Neural crest cell (in vitro differentiated cells): ENCODE data around the gene CTSH. TPM values are rescaled to one million over a fixed set of nuclear protein-coding genes. Genes with fewer than 3 reads are reported as not detected.

Source experiments
- DNase-seq: peaks from one replicate; pipeline ENCODE4 v3.0.0; 2021; ENCODE audit warnings: low read depth, mixed read lengths, low spot score
- H3K27ac Mint-ChIP-seq: one replicate; pipeline ENCODE4 v1.8.0; 2021; ENCODE audit warnings: mild to moderate bottlenecking, mixed read lengths; ENCODE audit not compliant: unreplicated experiment
- H3K27me3 Mint-ChIP-seq: 2 replicates; pipeline ENCODE4 v1.8.0; 2021; ENCODE audit warnings: low read depth, mild to moderate bottlenecking, mixed read lengths
- H3K36me3 Mint-ChIP-seq: 2 replicates; pipeline ENCODE4 v1.8.0; 2021; ENCODE audit warnings: low read depth, mild to moderate bottlenecking, mixed read lengths
- H3K4me1 Mint-ChIP-seq: 2 replicates; pipeline ENCODE4 v1.8.0; 2021; ENCODE audit warnings: mixed read lengths
- H3K4me3 Mint-ChIP-seq: one replicate; pipeline ENCODE4 v1.8.0; 2021; ENCODE audit warnings: mild to moderate bottlenecking, mixed read lengths
- H3K9me3 Mint-ChIP-seq: 2 replicates; pipeline ENCODE4 v1.8.0; 2021; ENCODE audit warnings: mixed read lengths
- CTCF ChIP-seq: fragments of 200-600 bp; sonication (generic); conservative IDR thresholded peaks from 2 replicates; pipeline ENCODE4 v1.5.0; 2021; ENCODE audit warnings: antibody characterized with exemption, mild to moderate bottlenecking
- total RNA-seq: library from RNA; stranded (reverse); gene quantifications from 2 replicates; pipeline ENCODE4 v1.2.1, GENCODE V29; 2021

The CTSH gene
- total RNA-seq, 1 donor from 2014 or later = 7.3 TPM

- no peaks in the 10 kb centered on the region for H3K4me1 Mint-ChIP-seq
These were observed 15.5 kb upstream of the CTSH start for GRCh38 chr15:78960308-78960707.

GRCh38 chr15:78959360-78959759 lies 14.5 kb upstream of the CTSH start:
- Mint-ChIP-seq H3K9me3 (no peaks in the 10 kb centered on the region), H3K36me3 (no peaks in the 10 kb centered on the region), H3K4me3 (no peak overlapping the region), H3K27me3 (no peaks in the 10 kb centered on the region), H3K27ac (no peak overlapping the region), H3K4me1 (no peaks in the 10 kb centered on the region)
- no peak for TF ChIP-seq CTCF
- no peak for DNase-seq

More at GRCh38 chr15:78960308-78960707, 15.5 kb upstream of the CTSH start:
- Mint-ChIP-seq H3K27me3 (no peaks in the 10 kb centered on the region), H3K27ac (no peak overlapping the region), H3K36me3 (no peaks in the 10 kb centered on the region), H3K9me3 (no peaks in the 10 kb centered on the region), H3K4me3 (no peak overlapping the region)
- no peak for TF ChIP-seq CTCF
- DNase-seq = no peak

- Mint-ChIP-seq H3K27me3 (peaks cover 1% of the 10 kb centered on the region), H3K27ac (no peak overlapping the region), H3K36me3 (no peaks in the 10 kb centered on the region), H3K4me1 (no peaks in the 10 kb centered on the region), H3K4me3 (no peak overlapping the region), H3K9me3 (no peaks in the 10 kb centered on the region)
- DNase-seq = no peak
- TF ChIP-seq CTCF = no peak
These were observed 12.7 kb upstream of the CTSH start for GRCh38 chr15:78957416-78958093.

- H3K9me3 Mint-ChIP-seq = no peaks in the 10 kb centered on the region
- no peak for TF ChIP-seq CTCF
- H3K4me3 Mint-ChIP-seq = no peak overlapping the region
- no peak for DNase-seq
- H3K36me3 Mint-ChIP-seq = no peaks in the 10 kb centered on the region
- H3K27me3 Mint-ChIP-seq = peaks cover 2% of the 10 kb centered on the region
- H3K27ac Mint-ChIP-seq = no peak overlapping the region
- H3K4me1 Mint-ChIP-seq = no peaks in the 10 kb centered on the region
These were observed 12.1 kb upstream of the CTSH start for GRCh38 chr15:78956937-78957336.

GRCh38 chr15:78955355-78955754 lies 10.5 kb upstream of the CTSH start:
- H3K27ac Mint-ChIP-seq = no peak overlapping the region
- H3K4me3 Mint-ChIP-seq = no peak overlapping the region
- no peaks in the 10 kb centered on the region for H3K4me1 Mint-ChIP-seq
- peaks cover 7% of the 10 kb centered on the region for H3K27me3 Mint-ChIP-seq
- no peak for DNase-seq
- no peak for TF ChIP-seq CTCF
- no peaks in the 10 kb centered on the region for H3K9me3 Mint-ChIP-seq
- no peaks in the 10 kb centered on the region for H3K36me3 Mint-ChIP-seq
